Astrocyte of the spinal cord (primary cell): ENCODE data around the gene ADAM12.

ENCODE experiments used
- DNase-seq: peaks from one replicate; pipeline ENCODE4 v3.0.0; 2011; ENCODE audit warnings: low read depth, low spot score
- H3K4me3 ChIP-seq: 2 replicates; pipeline ENCODE4 v1.5.1; 2011; ENCODE audit warnings: low read depth, mild to moderate bottlenecking, low read length, moderate library complexity
- in situ Hi-C: cut with HindIII; loops from 2 replicates; pipeline ENCODE4 v1.10.0; 2017; ENCODE audit warnings: low sequenced_read_pairs
- TF ChIP-seq, protein P1 (sequence below): IDR thresholded peaks from 2 replicates; pipeline ENCODE4 v1.5.1; 2012; ENCODE audit warnings: low read depth, mild to moderate bottlenecking, low read length, inconsistent platforms

Gene ADAM12

DNA sequence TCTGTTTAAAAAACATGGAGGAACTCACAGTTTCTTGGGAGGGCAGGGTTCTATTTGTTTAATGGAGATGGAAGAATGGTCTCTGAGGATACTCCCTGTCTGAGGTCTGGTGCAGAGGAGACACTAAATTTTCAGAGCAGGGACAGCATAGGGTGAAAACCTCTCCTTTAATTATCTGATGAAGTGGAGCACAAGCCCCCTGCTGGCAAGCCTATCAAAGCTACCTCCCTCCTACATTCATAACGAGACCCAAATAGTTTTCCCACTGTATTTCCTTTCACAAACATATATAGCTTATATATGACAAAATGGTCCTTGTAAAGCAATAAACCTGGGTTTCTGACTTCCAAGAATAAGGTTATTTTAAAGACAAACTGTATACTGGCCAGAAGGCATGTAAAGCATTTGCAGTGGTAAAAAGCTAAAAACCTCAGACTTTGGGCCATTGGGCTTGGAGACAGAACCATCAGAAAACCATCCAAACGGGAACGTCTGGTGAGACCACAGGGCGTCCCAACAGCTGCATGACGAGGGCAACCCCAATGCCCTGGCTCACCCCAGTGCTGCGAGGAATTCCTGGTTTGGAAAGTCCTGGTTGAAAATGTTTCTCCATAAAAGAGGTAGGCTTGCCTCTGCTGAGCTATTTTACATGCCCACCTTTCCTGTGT lies 290.6 kb downstream of the ADAM12 start:
- in situ Hi-C loops, result no loop called here
- TF ChIP-seq, protein P1, sequence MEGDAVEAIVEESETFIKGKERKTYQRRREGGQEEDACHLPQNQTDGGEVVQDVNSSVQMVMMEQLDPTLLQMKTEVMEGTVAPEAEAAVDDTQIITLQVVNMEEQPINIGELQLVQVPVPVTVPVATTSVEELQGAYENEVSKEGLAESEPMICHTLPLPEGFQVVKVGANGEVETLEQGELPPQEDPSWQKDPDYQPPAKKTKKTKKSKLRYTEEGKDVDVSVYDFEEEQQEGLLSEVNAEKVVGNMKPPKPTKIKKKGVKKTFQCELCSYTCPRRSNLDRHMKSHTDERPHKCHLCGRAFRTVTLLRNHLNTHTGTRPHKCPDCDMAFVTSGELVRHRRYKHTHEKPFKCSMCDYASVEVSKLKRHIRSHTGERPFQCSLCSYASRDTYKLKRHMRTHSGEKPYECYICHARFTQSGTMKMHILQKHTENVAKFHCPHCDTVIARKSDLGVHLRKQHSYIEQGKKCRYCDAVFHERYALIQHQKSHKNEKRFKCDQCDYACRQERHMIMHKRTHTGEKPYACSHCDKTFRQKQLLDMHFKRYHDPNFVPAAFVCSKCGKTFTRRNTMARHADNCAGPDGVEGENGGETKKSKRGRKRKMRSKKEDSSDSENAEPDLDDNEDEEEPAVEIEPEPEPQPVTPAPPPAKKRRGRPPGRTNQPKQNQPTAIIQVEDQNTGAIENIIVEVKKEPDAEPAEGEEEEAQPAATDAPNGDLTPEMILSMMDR, result peak; percentile 32
- H3K4me3 ChIP-seq, result no peak overlapping the region
- no peak for DNase-seq

DNA sequence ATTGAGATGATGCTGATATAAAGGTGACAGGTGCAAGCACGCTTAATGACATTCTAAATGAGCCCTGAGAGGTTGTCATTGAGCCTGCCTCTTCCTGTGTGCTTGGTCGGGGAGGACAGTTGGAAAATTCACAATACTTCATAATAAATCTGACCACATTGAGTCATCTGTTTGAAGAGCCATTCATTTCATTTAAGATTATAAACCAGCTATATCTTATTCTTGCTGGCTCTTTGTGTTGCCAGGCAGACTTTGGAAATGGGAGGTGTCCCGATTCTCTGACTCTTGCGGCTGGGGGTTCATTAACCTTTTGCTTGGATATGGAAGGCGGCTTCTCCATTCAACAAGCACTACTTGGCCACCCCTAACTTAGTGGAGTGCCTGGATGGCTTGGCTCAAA lies 293.7 kb downstream of the ADAM12 start:
- TF ChIP-seq, protein P1, result no peak
- in situ Hi-C loops, result no loop called here
- DNase-seq, result peak; percentile 22
- no peak overlapping the region for H3K4me3 ChIP-seq

DNA sequence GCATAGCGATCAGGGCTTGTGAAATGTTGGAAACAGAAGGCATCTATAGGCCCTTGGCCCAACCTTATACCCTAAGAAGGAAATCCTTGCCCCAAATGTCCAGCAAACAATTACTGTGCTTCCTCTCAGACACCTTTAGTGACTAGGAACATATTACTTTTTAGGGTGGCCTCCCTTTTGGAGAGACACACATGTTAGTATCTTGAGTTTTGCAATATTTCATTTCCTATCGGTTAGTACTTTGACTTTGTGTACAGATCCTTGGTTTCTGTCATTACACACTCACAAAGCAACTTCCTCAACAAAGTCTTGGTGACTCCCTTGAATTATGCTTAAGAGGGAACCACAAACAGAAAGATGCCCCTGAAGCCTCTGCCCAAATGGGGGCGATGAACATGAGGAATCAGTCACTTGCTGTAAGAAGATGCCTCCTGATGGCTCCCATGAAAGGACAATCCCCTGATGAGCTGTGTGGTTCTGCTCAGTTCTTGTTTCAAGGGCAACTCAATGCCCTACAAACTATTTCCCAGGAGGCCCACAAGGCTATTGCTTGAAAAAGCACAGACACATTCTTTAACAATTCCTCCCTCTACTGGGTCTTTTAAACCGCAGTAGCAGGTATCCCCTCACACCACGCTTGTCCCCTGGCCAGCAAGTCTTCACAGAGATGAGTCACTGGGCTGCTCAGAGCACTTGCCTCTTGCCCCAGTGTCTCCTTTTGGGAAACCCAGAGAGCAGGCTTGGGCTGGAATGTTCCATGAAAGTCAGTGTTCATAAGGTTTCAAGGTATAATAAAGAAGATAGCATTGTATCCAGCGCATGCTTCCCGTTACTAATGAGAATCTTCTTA lies 295.7 kb downstream of the ADAM12 start:
- peak; percentile 76 for DNase-seq
- TF ChIP-seq, protein P1, result no peak
- no peak overlapping the region for H3K4me3 ChIP-seq
- in situ Hi-C loops, result no loop called here

DNA sequence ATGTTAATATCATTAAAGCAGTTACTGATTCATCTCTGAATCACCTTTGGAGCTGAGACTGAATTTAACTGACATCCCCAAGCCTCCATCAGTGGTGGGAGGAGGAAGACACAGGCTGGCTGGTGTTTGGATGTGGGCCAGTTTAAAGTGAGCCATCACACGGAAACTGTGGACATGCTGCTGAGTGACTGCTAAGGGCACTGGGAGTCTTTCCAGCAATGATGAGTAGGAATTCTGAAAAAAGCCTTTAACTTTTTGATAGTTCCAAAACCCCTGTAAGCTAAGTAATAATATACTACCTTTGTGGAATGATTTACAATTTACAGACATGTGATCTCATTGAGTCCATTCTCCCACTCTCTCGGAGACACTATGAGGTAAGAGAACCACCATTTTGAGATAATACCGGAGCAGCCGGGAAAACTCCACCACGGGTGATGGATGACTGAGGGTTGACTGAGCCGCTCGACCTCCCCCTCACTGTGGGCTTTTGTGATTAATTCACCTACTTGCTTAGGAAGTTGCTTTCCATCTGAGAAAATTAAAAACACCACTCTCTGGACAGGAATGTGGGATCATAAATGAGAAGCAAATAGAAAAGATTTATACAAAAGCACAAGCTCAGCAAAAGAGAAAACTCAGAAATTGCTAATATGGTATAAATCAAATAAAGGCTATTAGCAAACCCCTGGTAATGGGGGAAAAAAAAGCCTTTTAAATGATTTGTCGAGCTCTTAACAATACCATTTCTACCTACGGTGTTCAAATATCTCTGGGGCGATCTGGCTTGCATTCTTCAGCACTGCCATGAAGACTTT lies 297.2 kb downstream of the ADAM12 start:
- in situ Hi-C loops, result no loop called here
- DNase-seq, result peak; percentile 93
- H3K4me3 ChIP-seq, result no peak overlapping the region
- TF ChIP-seq, protein P1, result no peak

DNA sequence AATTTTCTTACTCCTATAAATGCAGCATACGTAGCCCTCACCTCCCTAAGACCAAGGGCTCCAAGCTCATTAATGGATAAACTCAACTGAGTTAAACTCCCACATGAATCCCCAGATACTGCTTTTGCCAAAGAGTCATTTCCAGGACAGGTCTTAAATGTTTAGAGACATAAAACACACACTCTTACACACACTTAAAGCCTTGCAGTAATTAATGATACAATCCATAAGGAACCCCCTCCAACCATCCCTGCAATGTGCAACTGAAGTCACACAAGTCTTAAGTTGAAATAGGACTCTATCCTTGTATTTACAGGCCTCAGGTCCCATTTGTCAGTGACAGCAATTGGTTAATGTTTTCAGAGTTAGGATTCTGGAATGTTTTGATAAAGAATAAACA lies 297.8 kb downstream of the ADAM12 start:
- TF ChIP-seq, protein P1, result no peak
- DNase-seq, result no peak
- no peak overlapping the region for H3K4me3 ChIP-seq
- in situ Hi-C loops, result no loop called here

DNA sequence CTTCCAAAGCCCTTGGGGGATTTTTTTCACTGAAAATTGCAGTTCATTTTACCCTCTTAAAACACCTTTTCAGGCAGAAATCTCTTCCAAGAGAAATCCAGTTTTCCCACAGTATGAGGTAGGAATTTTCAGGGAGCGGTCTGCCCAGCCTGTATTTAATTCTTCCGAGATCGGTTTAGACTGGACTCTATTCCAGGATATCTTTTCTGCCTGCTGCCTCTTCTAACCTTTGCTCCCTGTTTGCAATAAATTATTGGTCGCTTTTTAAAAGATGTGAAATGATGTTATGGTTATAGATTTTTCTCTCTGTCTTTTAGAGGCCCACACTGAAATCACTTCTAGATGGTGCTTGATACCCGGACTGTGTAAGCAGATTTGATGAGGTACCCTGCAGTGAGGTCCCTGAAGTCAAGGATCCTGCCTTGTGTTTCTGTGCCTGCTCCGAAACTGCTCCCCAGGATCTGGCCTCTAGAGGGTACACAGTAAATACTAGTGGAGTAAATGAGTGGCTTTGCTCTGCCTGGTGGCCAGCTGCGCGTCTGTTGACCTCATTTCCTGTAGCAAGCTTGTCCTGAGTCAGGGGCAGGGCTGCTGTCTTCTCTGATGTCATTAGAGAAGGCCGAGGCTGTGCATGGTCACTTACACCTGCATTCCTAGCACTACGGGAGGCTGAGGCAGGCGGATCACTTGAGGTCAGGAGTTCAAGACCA lies 300.3 kb downstream of the ADAM12 start:
- TF ChIP-seq, protein P1, result peak; percentile 8
- in situ Hi-C loops, result no loop called here
- peak; percentile 60 for DNase-seq

More for the DNA sequence above, 300.3 kb downstream of the ADAM12 start:
- no peak overlapping the region for H3K4me3 ChIP-seq
